SHP77 treated with DMSO at 0.1 percent for 48 hours (cell line): Measurements from ENCODE around the gene ACSF3.

Source experiments
- DNase-seq: peaks from one replicate; lab custom pipeline; 2025; lab: John Stamatoyannopoulos, UW

The ACSF3 gene

DNA sequence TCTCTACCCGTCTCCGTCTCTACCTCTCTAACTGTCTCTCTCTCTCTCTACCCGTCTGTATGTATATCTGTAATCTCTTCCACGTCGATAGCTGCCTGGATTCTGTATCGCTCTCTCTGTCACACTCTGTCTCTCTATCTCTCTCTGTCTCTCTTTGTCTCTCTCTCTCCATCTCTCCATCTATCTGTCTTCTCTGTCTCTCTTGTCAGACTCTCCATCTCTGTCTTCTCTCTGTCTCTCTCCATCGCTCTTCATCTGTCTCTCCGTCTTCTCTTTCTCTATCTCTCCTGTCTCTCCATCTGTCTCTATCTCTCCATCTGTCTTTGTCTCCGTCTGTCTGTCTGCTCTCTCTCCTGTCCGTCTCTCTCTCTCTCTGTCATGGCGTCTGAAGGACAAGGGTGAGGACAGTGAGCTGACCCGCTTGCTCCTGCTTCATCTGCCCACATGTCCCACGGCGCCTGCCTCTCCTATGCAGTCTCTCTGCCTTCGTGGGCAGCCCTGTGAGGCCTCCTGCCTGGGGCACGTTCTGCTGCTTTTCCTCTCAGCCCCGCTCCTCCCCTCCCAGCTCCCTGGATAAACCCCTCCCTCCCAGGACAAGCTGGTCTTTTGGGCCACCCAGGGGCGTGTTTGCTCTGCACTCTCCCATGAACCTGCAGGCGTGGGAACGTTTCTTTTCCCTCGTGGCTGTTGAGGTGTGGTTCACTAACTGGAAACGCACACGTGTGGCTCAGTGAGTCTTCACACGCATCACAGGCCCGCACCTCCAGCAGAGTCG is 18.9 kb downstream of the ACSF3 start:
- no peak for DNase-seq

DNA sequence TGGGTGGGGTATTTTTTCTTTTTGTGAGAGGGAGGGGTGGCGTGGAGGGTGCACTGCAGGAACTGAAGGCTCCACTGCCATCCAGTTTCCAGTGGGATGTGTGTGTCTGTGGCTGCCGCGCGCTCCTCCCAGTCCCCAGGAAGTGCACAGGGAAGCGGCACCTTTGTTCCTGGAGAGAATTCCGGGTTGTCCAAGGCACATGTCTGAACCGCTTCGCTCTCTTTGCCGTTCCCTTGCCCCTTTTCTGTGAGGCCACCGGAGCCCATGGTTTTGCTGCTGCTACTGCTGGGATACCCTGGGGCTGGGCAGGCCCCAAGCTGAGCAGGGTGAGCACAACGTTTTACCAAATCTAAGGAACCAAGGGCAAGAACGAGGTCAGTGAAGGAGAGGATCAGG is 19.5 kb downstream of the ACSF3 start:
- DNase-seq = no peak

DNA sequence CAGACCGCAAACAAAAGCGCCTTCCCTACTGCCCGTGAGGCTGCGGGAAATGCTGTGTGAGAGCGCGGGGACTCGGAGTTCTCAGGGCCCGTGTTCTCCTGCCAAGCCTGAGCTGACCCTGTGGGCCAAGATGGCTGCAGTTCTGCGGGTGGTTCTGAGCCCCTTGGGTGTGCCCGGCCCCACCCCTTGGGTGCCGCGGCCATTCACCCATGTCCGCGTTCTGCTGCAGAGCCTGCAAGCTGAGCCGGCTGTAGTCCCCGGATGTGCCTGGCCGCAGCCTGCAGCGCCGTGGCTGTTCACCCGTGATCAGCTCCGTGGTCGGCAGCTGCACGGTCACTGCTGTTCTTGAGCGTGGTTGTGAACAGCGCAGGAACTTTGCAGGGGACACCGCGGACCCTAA is 20.0 kb downstream of the ACSF3 start:
- DNase-seq = no peak

DNA sequence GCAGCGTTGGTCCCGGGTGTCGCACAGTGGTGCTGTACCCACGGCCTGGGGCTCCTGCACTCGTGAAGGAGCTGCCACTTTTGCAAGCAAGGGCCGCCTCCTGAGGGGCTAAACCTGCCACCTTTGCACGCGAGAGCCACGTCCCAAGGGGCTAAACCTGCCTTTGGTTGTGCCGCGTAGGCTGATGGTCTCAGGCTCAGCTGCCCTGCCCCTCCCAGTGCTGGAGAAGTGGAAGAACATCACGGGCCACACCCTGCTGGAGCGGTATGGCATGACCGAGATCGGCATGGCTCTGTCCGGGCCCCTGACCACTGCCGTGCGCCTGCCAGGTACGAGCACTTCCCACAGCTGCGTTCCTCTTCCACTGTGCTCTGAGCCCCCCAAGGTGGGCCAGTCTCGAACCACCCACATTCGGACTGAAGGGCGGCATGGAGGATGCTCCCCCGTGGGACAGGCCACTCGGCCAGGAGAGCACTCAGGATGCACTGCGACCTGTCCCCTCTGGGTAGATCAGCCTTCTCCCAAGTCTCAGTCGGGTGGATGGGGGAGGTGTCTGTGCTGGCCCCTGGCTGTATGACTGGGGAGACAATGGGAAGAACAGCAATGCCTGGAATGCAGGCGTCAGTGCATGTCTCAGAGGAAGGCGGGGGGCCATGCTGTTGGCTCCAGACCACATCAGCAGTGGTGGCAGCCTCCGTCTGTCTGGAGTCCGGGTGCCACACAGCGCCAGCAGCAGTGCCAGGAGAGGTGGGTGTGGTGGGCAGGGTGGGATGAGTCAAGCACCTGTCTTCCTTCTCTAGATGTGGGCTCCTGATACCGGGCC is 20.7 kb downstream of the ACSF3 start:
- no peak for DNase-seq

- DNase-seq = no peak
Measured at GRCh38 chr16:89115216-89115861, 21.7 kb downstream of the ACSF3 start.

DNA sequence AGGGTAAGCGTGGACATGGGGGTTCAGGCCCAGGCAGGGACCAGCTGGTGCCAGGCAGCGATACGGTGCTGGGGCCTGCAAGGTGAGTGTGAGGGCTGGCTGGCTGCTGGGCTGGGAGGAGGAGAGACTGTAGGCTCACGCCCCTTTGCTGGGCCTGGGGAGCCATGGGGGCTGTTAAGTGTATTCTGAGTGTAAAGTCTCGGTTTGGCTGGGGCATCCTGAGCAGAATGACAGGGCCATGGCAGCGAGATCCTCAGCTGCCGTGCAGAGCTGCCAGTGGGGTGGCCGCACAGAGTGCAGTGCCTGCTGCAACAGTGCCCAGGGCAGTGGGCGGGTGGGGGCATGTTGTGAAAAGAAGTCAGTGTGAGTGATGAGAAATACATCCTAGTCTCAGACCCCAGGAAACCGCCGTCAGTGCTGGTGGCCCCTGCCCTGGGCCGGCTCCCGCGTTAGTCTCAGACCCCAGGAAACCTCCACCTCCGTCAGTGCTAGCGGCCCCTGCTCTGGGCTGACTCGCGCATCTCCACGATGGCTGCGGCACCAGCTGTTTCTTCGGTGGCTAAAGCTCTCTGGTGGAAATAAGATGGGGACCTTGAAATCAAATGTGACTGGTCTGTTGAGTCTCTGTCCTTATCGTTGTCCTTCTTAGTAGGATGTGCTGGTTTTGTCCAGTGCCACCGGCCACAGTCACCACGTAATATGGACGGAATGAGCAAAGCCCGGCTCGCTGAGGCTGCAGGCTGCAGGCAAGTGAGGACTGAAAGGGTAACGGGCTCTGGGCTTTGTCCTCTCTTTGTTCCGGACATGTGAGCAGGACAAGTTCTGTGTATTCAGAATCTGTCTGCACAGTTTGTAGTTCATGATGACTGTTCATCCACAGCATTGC is 22.9 kb downstream of the ACSF3 start:
- no peak for DNase-seq

DNA sequence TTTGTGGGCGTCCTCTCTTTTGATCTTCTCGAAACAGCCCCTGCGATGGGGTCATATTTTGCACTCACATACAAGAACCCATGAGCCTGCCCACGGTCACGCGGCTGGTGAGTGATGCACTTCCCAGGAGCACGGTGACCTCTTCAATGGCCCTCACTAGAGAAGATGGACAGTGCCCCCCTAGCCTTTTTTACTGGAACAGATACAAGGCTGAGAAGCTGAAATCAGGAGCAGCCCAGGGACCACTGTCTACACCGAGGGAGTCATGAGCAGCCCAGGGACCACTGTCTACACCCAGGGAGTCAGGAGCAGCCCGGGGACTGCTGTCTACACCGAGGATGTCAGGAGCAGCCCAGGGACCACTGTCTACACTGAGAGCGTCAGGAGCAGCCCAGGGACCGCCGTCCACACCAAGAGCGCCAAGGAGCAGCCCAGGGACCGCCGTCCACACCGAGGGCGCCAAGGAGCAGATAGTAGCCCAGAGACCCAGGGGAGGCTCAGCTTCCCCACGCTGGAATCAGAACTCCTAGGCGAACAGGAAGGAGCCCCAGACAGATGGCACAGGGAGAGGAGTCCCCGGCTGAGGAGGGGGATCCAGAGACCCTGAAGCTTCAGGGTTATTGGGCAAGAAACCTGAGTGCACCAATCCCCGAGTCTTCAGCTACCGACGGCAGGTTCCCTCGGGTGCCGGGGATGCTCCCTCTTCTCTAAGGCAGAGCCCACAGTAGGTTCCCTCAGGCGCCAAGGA is 23.7 kb downstream of the ACSF3 start:
- no peak for DNase-seq

DNA sequence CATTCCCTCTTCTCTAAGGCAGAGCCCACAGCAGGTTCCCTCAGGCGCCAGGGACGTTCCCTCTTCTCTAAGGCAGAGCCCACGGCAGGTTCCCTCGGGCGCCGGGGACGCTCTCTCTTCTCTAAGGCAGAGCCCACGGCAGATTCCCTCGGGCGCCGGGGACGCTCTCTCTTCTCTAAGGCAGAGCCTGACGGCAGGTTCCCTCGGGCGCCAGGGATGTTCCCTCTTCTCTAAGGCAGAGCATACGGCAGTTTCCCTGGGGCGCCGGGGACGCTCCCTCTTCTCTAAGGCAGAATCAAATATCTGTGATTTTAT is 24.3 kb downstream of the ACSF3 start:
- no peak for DNase-seq

- no peak for DNase-seq
Measured at GRCh38 chr16:89118361-89119165, 24.9 kb downstream of the ACSF3 start.

DNA sequence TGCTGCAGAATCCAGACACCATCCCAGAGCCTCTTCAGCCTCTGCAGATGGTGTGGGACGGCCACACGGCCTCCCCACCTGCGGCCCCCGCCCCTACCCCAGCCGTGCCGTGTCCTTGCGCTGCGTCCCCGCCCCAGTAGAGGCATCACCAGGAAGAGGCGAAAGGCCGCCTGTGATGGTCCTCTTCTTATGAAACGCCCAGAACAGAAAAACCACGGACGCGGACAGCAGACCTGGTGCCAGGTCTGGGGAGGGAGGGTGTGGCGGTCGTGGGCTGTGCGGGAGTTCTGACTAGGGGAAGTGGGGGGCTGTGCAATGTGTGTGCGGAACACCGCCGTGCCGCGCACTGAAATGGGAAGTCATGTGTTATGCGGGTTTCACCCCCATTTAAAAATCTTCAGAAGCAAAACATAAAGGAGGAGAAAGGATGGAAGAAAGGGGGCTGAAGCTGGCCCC is 25.5 kb downstream of the ACSF3 start:
- DNase-seq = no peak

DNA sequence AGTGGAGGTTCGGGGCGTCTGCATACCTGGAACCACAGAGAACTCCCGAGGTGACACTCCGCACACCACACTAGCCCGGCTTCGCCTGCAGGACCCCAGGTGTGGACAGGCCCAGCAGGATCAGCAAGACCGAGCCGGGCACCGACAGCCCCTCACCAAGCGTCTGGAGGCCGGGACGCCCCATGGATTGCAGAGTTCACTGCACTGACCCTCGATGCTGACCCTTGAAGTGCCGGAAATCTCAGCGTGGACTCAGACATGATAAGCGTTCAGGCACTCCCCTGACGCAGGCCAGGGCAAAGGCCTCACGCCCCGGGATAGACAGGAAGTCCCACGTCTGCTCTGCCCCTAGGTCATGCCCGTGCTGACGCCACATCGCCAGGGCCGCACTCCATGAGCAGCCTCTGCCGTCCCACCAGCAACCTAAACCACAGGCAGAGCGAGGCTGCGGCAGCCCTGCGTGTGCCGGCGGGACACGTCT is 26.0 kb downstream of the ACSF3 start:
- no peak for DNase-seq

GRCh38 chr16:89120281-89120680 is 26.6 kb downstream of the ACSF3 start:
- DNase-seq = no peak

- no peak for DNase-seq
Measured at GRCh38 chr16:89120921-89121351, 27.3 kb downstream of the ACSF3 start.

DNA sequence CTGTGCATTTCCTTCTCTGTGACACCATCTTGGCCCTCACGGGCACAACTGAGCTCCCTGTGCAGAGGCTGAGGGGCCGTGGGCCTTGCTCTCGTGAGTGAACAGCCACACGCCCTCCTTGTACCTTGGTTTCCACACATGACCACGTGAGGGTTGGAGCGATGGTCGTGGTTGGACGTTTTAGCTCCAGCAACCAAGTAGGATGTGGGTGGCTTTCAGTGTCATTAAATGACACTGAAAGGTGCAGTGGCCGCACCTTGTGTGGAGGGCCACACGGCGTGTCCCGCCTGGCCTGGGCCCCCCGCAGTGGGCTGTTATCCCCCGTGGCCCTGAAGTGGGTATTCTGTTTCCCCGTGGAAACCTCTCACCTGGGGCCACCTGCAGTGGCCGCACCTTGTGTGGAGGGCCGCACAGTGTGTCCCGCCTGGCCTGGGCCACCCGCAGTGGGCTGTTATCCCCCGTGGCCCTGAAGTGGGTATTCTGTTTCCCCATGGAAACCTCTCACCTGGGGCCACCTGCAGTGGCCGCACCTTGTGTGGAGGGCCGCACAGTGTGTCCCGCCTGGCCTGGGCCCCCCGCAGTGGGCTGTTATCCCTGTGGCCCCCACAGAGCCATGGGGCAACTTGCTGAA is 28.2 kb downstream of the ACSF3 start:
- no peak for DNase-seq

DNA sequence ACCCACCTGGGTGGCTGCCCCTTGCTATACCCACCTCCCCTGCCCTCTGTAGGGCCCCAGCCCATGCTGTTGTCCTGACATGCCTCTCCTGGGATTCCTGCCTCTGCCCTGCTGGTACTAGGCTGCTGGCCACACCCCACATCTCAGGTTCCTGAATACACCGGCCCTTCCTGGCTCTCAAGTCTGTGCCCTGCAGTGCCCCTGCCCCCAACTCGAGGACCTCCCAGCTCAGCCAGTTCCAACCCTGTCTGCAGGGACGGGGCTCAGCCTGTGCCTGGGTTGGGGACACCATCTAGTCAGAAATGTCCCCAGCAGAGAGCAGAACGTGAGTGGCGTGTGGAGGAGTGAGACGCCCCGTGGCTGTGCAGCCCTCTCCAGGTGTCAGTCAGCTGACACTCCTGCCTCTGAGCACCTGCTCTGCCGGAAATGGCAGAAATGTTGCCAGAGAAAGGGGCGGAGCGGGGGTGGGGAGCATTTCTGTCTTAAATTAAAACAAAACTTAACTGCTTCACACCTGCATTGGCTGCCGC is 28.7 kb downstream of the ACSF3 start:
- DNase-seq = peak; percentile 32

- no peak for DNase-seq
Measured at GRCh38 chr16:89123001-89123830, 29.6 kb downstream of the ACSF3 start.

DNA sequence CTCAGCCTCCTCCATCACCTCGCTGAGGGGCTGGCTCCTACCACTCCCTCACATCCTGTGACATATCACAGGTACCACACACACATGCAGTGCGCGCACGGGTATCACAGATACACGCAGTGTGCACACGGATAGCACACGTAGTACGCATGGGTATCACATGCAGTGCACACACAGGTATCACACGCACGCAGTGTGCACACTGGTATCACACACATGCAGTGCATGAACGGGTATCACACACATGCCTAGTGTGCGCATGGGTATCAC is 30.1 kb downstream of the ACSF3 start:
- no peak for DNase-seq

DNA sequence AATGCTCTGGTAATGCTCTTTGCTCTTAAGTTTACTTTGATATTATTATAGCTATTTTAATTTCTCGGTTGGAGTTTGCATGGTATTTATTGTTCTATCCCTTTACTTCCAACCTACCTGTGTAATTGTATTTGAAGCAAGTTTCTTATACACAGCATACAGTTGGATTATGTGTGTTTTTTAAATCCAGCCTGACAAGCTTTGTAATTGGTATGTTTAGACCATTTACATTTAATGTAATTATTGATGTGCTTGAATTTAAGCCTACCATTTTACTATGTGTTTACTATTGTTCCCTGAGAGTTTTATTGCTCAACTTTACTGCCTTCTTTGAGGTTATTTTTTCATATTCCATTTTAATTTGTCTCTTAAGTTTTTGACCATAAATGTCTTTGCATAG is 35.7 kb downstream of the ACSF3 start:
- no peak for DNase-seq

DNA sequence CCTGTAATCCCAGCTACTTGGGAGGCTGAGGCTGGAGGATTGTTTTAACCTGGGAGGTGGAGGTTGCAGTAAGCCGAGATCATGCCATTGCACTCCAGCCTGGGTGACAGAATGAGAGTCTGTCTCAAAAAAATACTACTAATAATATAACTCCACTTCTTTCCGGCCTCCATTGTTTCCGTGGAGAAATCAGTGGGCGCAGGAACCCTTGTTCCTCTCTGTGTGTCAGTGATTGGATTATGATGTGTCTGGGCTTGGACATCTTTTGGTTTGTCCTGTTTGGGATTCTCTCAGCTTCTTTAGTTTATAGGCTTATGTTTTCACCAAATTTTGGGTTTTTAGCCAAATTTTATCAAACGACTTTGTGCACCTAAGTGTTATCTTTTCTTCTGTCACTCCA is 36.8 kb downstream of the ACSF3 start:
- no peak for DNase-seq
